Stimulated activated CD8-positive, alpha-beta memory T cell treated with anti-CD3 and anti-CD28 coated beads, Interleukin-12 subunit alpha, Interleukin-12 subunit beta, amount 100 ng/mL, for 24 hours (primary cell): ENCODE results near the gene PKM.
"Not testable (repeated sequence)": the region's sequence is repeated elsewhere in the genome, so short reads cannot be mapped to it uniquely, and the experiment has no call there.

ENCODE experiments used
- DNase-seq: peaks from one replicate; pipeline ENCODE4 v3.0.0-alpha.2; 2020; ENCODE audit errors: extremely low read depth

The PKM gene

GRCh38 chr15:72176159-72176558, 54.8 kb downstream of the PKM start:
- DNase-seq, result no peak

GRCh38 chr15:72175186-72176044, 55.6 kb downstream of the PKM start:
- no peak for DNase-seq

- DNase-seq, result no peak
These were observed 56.3 kb downstream of the PKM start for GRCh38 chr15:72174551-72175165.

- DNase-seq, result no peak
These were observed 57.0 kb downstream of the PKM start for GRCh38 chr15:72173864-72174550.

GRCh38 chr15:72173401-72173800, 57.6 kb downstream of the PKM start:
- no peak for DNase-seq

DNA sequence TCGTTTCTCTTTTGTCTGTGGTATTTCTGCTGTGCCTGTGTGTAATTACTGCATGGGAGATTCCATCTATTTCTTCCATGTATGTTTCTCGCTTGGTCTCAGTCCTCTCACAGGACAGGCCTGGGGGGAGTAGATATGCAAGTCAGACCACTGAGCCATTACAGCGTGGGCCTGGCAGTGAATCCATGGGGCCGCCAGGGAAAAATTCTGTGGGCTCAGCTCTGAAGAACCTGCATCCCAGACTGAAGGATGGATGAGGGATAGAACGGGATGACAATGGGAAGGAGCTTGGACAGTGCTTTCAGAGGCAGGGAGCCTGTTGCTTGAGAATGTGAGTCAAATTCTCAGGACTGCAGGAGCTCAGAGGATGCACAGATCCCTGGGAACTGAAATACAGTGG, 58.2 kb downstream of the PKM start:
- DNase-seq, result no peak

GRCh38 chr15:72171978-72172377, 59.0 kb downstream of the PKM start:
- DNase-seq, result not testable (repeated sequence)

DNA sequence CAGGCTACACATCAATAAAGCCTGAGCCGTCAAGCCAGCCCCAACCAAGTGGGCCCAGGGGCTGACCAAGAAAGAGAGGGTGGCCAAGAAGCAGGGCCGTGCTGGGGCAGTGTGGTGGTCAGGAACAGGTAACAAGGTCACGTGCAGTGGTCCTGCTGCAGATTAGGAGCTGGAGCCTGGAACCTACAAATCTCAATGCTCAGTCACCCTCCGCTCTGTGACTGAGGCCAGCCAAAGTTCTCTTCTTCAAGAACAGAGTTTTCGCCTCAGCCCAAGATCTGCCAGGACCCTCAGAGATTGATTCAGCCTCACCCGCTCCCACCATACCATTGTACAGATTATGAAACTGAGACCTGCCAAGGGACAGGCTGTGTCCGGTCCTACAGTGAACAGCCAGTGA, 60.3 kb downstream of the PKM start:
- DNase-seq, result no peak

DNA sequence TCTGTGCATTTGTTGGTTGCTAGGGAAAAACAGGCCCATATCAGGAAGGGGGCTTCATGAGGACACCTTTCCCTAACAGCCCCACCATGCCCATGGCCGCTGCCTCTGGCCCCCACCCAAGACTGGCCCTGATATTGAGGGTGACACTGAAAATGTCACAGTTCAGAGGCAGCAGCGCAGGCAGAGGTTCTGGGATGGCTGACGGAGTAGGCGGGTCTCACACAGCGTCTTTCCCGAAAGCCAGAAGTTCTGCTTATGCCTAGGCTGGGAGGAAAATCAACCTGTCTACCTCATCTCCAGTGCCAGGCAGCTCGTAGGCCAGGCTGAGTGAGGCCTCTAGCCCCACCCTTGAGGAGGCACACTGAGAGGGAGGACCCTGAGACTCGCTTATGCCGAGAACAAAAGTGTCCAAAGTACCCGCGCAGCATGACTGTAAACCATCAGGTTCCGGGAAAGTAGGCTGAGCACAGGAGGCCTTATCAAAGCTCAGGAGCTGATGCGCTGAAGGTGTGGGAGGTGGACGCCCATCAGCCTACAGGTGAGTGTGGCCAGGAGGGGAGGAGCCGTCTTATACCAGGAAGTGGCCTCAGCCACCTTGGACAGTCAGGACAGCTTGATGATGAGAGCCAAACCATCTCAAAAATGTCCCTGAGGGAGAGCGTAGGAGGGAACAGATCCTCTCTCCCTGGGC, 60.9 kb downstream of the PKM start:
- DNase-seq, result no peak

GRCh38 chr15:72169236-72169920, 61.6 kb downstream of the PKM start:
- no peak for DNase-seq

- no peak for DNase-seq
These were observed 62.2 kb downstream of the PKM start for GRCh38 chr15:72168808-72169190.

DNA sequence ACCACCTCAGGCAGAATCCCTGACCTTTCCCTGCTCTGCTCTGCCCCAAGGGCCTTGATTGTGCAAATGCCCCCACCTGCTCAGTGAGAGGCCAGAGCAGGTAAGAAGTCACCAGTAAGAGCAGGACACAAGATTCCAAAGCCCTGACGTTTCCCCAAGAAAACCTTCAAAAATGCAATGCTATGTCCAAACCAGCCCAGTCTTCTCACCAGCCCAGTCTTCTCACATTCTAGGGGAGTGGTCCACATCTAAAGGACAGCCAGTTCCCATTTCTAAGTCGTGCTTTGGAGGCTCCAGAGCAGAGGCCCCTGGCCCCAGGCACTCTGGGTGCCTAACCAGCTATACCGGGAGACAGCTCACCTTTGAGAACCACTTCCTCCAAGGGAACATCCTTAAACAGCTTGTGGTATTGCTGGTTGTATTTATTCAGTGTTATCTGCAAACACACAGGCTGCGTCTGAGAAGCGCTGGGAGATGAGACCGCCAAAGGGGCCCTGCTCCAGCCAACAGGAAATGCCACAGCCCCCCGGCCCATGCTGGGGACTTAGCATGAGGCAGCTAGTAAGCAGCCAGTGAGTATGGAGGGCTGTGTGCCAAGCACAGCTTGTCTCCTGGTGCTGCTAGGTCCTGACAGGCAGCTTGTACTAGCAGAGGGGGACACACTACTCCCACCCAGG, 62.7 kb downstream of the PKM start:
- no peak for DNase-seq

DNA sequence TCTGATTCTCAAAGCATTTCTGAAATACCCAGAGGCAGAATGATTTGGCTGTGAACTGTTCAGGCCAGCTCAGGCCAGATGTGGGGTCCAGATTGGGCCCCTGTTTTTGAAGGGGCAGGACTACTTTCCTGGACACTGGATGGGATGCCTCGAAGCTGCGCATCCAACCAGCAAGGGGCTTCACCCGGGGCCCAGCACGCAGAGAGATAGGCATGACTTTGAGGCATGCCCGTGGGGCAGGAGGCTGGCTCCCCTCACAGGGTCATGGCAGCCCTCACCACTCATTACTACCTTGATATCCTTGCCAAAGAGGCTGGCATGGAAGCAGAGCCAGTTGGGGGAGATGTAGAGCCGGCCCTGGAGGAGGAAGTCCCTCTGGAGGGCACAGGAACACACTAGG, 63.5 kb downstream of the PKM start:
- DNase-seq, result no peak

DNA sequence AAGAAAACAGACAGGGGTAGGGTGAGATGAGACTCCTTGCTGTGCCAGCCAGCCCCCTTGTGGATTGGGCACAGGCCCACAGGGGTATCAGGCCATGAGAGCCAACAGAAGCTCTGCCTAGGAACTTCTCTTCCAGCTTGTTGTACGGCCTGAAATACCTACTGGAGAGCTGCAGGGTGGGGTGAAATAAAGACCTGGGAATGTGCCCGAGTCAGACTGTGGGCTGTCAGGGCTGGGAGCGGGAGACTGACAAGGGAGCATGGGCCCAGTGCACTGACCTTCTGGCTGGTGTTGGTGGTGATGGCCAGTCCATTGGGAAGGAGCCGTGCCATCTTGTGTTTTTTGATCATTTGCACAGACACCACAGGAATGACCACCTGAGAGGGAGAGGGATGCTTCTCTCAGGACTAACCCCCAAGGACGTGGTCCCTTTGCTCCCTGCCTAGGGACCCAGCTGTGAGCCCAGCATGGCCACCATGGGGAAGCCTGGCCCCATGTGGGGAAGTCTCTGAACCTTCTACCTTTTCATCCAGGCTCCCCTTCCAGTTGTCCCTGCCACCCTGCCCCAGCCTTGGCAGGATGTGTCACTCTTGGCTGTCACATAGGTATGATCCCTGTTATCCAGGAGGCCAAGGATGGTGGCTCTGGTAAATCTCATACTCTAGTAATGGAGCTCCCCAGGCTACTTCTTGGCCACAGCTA, 64.1 kb downstream of the PKM start:
- DNase-seq, result no peak

DNA sequence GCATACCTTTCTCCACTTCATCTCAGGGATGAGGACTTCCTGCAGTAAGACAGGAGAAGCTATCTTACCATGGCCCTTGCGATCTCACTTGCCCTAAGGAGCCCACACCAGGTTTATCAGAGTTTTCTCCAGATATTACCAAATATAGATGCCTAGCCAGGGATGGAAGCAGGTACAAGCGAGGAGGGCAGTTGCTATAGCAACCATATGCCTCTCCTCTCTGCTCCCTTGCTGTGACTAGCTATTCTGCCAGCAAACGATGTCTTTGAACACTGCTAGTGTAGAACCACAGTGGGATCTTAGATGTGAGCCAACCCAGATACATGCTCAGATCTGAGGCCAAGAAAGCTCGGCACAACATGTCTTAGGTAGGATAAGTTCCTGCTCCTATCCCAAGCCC, 67.3 kb downstream of the PKM start:
- no peak for DNase-seq

DNA sequence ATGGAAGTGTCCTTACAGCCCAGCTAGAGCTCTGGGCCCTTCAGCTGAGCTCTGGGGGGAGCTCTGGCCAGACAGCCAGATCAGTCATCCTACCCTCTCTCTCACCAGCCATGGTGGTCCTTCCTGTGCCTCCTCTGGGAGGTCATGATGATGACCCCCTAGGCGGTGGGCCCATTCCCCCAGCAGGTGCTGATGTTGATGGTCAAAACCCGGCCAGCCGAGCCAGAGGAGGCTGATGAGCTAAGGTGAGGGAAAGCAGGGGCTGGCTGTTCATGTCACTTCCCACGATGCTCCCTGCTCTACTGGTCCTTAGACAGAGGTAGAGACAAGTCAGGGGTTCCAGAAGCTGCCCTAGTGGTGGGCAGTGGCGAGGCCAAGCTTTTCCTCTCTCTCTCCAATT, 68.4 kb downstream of the PKM start:
- DNase-seq, result no peak

DNA sequence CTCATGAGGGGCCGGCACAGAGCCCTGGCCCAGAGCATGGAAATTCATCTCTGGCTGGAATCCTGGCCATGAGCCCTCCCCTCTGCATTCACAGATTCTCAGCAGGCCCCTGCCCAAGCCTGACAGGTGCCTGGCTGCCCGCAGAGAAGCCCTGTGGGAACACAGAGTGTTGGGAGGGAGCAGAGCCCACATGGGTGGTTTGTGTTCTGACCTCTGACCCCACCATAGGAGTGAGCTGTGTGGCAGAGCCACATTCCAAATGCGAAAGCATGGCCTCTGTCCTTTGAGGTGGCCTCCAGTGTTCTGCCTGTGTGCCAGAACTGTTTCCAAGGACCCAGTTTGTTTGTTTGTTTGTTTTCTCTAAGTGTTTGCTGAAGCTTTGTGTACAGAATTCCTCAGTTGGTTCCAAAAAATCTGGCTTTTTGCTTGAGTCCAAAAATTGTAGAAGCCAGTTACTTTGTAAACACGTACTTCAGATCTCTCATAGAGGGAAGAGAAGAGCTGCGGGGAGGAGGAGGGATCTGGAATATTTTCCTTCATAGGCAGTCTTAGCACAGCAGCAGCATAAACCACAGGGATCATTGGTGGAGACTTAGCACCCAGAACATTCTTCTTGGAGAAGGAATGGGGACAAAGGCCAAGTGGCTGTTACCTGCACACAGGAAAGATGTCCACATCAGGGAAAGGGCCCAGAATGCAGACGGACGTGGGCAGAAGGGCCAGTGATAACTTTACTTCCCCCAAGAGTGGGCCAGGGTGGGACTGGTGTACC, 69.4 kb downstream of the PKM start:
- no peak for DNase-seq

DNA sequence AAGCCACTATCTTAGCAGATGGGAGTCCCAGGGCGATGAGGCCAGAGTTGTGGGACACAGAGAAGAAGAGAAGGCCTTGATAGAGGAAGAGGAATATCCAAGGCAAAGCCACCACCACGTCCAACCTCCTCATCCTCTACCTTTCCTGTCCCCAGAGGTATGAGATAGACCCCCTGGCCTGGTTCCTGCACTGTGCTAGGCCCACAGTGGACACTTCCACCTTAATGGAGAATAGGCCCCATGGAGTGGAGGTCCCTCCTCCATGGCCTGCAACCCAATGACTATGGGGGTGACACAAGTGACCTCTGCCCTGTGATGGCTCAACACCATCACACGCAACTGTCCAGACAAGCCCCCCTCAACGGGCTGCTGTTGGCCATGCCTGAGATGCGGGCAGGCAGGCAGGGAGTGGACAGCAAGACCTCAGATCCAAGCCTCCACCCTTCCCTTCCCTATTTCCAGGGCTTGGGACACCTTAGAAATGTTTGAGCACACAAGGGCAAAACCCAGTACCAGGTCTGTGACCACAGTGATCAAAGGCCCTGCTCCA, 70.2 kb downstream of the PKM start:
- DNase-seq, result no peak

DNA sequence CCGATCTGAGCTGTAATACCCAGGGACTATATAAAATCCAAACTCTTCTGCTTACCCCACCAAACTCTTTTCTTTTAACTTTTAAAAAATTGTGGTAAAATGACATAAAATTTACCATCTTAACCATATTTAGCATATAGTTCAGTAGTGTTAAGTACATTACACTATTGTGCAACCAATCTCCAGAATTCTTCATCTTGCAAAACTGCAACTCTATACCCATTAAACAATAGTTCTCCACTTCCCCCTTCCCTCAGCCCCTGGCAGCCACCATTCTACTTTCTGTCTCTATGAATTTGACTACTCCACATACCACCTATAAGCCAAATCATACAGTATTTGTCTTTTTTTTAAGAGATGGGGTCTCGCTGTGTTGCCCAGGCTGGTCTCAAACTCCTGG, 74.1 kb downstream of the PKM start:
- DNase-seq, result no peak
